22Rv1 (cell line): ENCODE data around the gene NBEAL2.

ENCODE experiments used
- CTCF ChIP-seq: fragments of 450-650 bp; IDR thresholded peaks from 2 replicates; pipeline ENCODE4 v1.5.1; 2017; ENCODE audit warnings: mild to moderate bottlenecking
- ZFX ChIP-seq: fragments of 450-650 bp; IDR thresholded peaks from 2 replicates; pipeline ENCODE4 v1.6.1; 2017; ENCODE audit warnings: antibody characterized with exemption, borderline replicate concordance

GRCh38 chr3:46995901-46996562 lies 16.6 kb downstream of the NBEAL2 start:
- TF ChIP-seq CTCF, result no peak
- no peak for TF ChIP-seq ZFX
